ENCODE data around the gene HPDL. TPM values are rescaled to one million over a fixed set of nuclear protein-coding genes. Genes with fewer than 3 reads are reported as not detected.
"Not testable (repeated sequence)": the region's sequence is repeated elsewhere in the genome, so short reads cannot be mapped to it uniquely, and the experiment has no call there.

The HPDL gene
- total RNA-seq, 4 donors from 2014 or later: 4.0 to 4.8 (median 4.6) TPM

- H3K4me3 ChIP-seq: peak overlapping the region in 1 of 4 donors; percentile 25
- peak overlapping the region; percentile 71 to 87 (median 86) for H3K27ac ChIP-seq
- DNase-seq: no peak
- no peaks in the 10 kb centered on the region for H3K9me3 ChIP-seq
- TF ChIP-seq POLR2A (IDR thresholded peaks at IDR 0.05) (no peak), CTCF (IDR thresholded peaks at IDR 0.05) (peak; percentile 54 to 82 (median 71))
- WGBS, 2 donors: 10% methylated on average over 7 of the region's 7 CpGs
- intact Hi-C loops (cut with DNase I): loop anchor here (2.0 kb wide), 1 partner anchor 133 kb away; no protein-coding TSS in a partner anchor
- H3K4me1 ChIP-seq: peaks cover 14 to 46% (median 17%) of the 10 kb centered on the region in 3 donors
- no peaks in the 10 kb centered on the region for H3K36me3 ChIP-seq
- no peaks in the 10 kb centered on the region for H3K27me3 ChIP-seq
Measured at GRCh38 chr1:45359882-45360513, 33.3 kb downstream of the HPDL start.

GRCh38 chr1:45360981-45361380, 34.3 kb downstream of the HPDL start:
- intact Hi-C loops (cut with DNase I); DNase-seq: not testable (repeated sequence)
- 9 to 19% methylated on average over 7 of the region's 7 CpGs for WGBS, 2 donors

GRCh38 chr1:45364294-45364693, 37.6 kb downstream of the HPDL start:
- no peaks in the 10 kb centered on the region for H3K36me3 ChIP-seq
- H3K27ac ChIP-seq: no peak overlapping the region
- H3K27me3 ChIP-seq: no peaks in the 10 kb centered on the region
- TF ChIP-seq CTCF (IDR thresholded peaks at IDR 0.05) (no peak), POLR2A (IDR thresholded peaks at IDR 0.05) (no peak)
- H3K9me3 ChIP-seq: no peaks in the 10 kb centered on the region
- intact Hi-C loops (cut with DNase I): no loop called here
- H3K4me1 ChIP-seq: peaks cover 11 to 26% (median 12%) of the 10 kb centered on the region in 3 donors
- WGBS, 2 donors: 93 to 94% methylated on average over 2 of the region's 2 CpGs
- H3K4me3 ChIP-seq: no peak overlapping the region
- DNase-seq: no peak

More at GRCh38 chr1:45360981-45361380, 34.3 kb downstream of the HPDL start:
- TF ChIP-seq CTCF (IDR thresholded peaks at IDR 0.05): peak in 3 of 6 experiments; percentile 29 to 35 (median 31)
- H3K36me3 ChIP-seq, H3K27me3 ChIP-seq, H3K9me3 ChIP-seq: not testable (repeated sequence)
- H3K4me3 ChIP-seq: peak overlapping the region in 3 of 4 donors; percentile 13 to 26 (median 13)
- peak overlapping the region; percentile 71 to 87 (median 86) for H3K27ac ChIP-seq
- peaks cover 14 to 36% (median 17%) of the 10 kb centered on the region in 3 donors for H3K4me1 ChIP-seq

GRCh38 chr1:45365051-45365450, 38.4 kb downstream of the HPDL start:
- H3K27ac ChIP-seq: no peak overlapping the region
- H3K4me1 ChIP-seq: peaks cover 8 to 19% (median 10%) of the 10 kb centered on the region in 3 donors
- intact Hi-C loops (cut with DNase I): no loop called here
- no peaks in the 10 kb centered on the region for H3K27me3 ChIP-seq
- DNase-seq: no peak
- TF ChIP-seq CTCF (IDR thresholded peaks at IDR 0.05) (no peak), POLR2A (IDR thresholded peaks at IDR 0.05) (no peak)
- WGBS, 2 donors: 87 to 88% methylated on average over 6 of the region's 6 CpGs
- H3K9me3 ChIP-seq: no peaks in the 10 kb centered on the region
- no peaks in the 10 kb centered on the region for H3K36me3 ChIP-seq
- H3K4me3 ChIP-seq: no peak overlapping the region

- intact Hi-C loops (cut with DNase I): no loop called here
- TF ChIP-seq CTCF (IDR thresholded peaks at IDR 0.05): no peak
- TF ChIP-seq POLR2A (IDR thresholded peaks at IDR 0.05): no peak
- Histone ChIP-seq H3K9me3 (no peaks in the 10 kb centered on the region), H3K4me1 (peaks cover 0 to 23% (median 7%) of the 10 kb centered on the region in 3 donors), H3K27me3 (no peaks in the 10 kb centered on the region), H3K27ac (no peak overlapping the region), H3K4me3 (no peak overlapping the region), H3K36me3 (no peaks in the 10 kb centered on the region)
- DNase-seq: no peak
Measured at GRCh38 chr1:45370575-45370974, 43.9 kb downstream of the HPDL start.

Measured in esophagus squamous epithelium (tissue), 5 donors.